Limb (tissue), 2 donors: ENCODE data around the gene NSRP1.
"Not testable (repeated sequence)": the region's sequence is repeated elsewhere in the genome, so short reads cannot be mapped to it uniquely, and the experiment has no call there.

Source experiments
- DNase-seq, 2 donors: peaks; one replicate each; pipeline ENCODE4 v3.0.0-alpha.2; 2016; ENCODE audit errors: extremely low spot score in 2 of 2

The NSRP1 gene

DNA sequence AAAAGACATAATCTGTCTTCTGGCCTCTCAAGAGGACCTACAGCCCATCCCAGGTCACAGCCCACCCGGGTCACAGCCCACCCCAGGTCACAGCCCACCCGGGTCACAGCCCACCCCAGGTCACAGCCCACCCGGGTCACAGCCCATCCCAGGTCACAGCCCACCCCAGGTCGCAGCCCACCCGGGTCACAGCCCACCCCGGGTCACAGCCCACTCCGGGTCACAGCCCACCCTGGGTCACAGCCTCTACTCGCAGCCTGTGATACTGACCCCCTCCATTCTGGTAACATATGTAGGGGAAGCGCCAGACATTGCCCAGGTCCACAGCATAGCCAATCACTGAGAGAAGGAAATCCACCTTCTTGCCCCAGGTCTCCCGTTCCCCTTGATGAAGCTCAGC lies 104.7 kb downstream of the NSRP1 start:
- no peak for DNase-seq

DNA sequence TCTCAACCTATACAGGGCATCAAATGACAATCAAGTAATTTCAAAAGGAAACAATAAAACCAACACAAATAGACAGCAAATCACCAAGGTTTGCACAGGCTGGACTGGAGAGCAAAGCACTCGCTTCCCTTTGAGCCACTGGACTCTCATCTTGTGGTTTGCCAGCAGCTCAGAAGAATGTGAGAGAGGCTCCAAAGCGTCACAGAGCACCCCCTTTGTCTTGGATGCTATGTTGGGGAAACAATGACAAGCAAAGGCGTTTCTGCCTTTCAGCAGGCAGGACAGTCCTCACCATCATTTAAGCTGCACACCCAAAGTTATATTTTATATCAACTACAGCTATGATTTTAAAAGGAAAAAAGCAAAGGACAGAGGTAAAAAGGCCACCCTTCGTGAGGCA lies 105.6 kb downstream of the NSRP1 start:
- no peak for DNase-seq

DNA sequence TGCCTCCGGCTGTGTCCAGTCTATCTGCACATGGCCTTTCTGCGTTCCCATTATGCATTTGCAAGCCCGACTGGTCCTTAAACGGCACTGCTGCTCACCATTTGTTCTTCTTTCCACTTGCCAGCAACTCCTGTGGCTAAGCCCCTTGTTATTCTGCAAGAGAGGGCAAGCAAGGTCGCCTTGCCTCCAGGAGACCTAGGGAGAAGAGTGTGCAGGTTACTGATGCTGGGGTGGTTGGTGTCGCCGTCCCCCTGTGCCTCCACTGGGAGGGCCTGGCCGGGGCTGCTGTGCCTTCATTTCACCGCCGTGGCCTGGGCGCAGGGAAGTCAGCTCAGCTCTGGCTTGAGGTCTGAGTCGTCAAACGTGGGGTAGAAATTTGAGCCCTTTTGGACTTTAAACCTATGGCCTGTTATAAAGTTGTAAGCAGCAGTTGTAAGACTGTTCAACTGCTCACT lies 106.1 kb downstream of the NSRP1 start:
- DNase-seq = no peak

DNA sequence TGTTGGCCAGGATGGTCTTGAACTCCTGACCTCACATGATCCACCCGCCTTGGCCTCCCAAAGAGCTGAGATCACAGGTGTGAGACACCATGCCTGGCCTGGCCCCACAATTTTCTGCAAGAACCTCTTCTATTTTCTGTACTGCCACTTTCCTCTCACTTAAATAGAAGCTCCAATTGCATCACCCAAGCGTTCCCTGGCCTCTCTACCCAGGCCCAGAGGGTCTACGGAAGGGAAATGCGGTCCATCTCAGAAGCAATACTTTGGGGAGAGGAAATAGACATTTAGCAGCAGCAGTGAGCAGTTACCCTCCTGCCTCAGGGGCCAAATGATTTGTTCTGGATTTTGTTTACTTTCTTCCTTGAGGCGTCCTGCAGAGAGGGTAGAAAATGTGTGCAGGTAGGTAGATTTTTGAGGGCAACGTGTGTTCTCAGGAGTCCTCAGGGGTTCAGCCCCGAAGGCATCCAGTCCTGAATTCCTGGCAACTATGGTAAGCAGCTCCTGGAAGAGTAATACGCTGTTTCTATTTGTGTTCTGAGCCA lies 107.9 kb downstream of the NSRP1 start:
- DNase-seq = no peak

DNA sequence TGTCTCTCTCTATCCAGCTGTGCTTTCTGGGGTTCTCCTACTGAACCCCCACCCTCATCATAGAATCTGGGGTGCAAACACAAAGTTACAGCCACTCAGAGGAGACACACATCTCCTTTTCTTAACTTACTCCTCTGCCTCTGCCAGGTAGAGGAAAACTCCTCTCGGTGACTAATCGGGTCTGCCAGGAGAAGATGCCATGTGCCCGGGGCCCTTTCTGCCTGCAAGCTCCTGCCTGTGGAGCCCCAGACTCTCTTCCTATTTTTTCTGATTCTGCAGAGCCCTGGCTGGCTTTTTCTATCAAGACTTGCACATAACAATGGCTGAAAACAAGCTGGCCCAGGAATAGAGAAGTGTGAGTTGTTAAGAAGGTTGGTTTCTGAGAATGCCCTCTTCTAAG lies 108.5 kb downstream of the NSRP1 start:
- DNase-seq = no peak

DNA sequence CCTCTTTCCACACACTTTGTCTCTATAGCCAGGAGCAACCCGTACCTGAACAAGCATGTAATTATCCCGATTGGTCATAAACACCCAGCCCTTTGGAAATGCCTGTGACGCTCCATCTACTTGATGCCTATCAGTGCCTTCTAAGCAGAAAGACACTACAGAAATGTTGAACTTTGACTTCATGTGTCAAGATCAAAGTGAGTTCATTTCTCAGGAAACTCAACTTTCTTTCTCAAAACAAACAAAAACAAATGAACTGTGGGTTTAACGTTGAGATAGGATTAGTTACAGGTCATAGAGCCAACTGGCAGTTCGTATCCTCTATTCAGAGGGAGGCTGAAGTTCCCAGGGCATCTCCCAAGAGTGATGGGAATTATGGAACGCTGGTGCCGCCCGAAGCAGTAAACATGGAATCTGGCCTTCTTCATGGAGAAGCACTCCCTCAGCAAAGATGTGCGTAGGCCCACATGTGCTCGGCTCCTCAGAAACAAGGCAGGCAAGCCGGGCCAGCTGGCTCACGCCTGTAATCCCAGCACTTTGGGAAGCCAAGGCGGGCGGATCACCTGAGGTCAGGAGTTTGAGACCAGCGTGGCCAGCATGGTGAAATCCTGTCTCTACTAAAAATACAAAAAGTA lies 109.4 kb downstream of the NSRP1 start:
- DNase-seq = no peak

DNA sequence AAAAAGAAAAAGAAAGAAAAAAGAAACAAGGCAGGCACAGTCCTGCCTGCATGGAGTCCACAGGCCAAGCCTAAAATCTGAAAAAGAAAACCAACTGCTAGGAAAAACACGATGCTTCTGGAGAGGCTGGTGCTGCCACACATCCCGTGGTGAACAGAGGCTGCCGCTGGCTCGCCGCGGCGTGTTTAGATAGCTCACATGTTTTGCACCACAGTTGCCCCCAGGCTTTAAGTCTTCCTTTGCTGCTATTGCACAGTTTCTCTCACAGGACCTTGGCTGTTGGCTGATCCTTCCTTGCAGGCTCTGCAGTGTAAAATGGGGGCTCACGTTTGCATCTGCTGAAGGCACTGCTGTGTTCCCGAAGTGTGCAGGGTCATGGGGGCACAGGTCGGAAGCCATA lies 110.3 kb downstream of the NSRP1 start:
- no peak for DNase-seq

DNA sequence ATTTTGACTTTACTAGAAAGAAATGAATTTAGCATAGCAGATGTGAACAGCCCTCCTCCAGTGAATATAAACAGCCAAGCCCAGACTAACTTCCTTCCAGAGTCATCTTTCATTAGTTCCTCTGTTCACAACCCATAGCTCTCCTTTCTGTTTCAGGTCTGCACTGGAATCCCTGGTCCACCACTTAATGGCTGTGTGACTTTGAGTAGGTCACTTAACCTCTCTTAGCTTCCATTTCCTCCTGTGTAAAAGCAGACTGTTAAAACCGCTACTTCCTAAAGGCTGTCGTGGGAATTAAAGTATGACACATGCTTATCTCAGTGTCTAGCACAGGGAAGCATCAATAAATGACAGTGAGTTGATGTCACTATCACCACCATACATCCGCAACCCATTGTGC lies 111.4 kb downstream of the NSRP1 start:
- DNase-seq = no peak

DNA sequence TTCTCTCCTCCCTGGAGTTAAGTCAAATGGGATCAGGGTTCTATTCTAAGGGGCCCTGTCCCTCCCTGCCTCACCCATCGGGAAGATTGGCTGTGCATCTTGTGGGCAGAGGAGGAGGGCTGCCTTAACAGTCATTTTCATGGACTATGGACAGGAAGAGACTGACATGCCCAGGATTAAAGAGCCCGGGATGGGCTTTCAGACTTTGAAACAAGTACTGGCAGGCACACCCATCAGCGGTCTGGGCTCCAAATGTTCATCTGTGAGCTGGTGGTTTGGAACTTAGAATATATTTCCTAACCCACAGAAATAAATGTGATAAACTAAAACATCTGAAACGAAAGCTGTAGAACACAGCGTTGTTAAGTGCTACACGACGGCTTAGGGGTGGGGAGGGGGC lies 112.4 kb downstream of the NSRP1 start:
- DNase-seq = no peak

DNA sequence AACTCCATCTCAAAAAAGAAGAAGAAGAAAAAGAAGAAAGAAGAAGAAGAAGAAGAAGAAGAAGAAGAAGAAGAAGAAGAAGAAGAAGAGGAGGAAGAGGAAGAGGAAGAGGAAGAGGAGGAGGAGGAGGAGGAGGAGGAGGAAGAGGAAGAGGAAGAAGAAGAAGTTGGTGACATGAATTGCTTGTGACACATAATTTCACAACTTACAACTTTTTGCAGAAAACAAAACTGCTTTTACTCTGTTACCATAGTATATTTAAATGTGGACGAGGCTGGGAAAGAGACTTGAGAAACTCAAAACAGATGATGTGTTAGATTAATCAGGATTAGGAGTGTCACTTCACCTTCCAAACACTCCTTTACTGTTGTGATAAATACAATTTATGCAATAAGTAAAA lies 113.4 kb downstream of the NSRP1 start:
- not testable (repeated sequence) for DNase-seq

DNA sequence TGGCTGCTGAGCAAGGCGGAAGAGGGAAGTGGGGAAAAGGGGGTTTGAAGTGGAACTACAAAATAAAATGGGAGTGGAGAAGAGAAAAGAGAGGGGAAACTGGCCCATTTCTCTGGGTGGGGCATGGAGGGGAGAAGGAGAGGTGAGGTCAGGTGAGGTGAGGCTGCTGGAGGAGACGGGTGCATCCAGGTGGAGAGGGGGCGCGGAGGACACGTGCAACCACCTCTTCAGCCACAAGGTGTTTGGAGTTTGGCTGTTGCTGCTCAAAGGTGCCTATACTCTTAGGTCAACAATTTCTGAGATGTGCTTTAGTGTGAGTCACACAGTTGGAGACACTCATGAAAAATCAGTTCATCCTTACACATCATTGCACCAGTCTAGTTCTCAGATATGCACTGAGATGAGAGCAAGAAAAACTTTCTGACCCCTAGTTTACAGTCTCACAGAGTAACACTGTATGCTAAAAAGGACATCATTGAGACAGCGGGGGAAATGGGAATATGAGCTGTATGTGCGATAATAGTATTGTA lies 114.0 kb downstream of the NSRP1 start:
- DNase-seq = no peak

DNA sequence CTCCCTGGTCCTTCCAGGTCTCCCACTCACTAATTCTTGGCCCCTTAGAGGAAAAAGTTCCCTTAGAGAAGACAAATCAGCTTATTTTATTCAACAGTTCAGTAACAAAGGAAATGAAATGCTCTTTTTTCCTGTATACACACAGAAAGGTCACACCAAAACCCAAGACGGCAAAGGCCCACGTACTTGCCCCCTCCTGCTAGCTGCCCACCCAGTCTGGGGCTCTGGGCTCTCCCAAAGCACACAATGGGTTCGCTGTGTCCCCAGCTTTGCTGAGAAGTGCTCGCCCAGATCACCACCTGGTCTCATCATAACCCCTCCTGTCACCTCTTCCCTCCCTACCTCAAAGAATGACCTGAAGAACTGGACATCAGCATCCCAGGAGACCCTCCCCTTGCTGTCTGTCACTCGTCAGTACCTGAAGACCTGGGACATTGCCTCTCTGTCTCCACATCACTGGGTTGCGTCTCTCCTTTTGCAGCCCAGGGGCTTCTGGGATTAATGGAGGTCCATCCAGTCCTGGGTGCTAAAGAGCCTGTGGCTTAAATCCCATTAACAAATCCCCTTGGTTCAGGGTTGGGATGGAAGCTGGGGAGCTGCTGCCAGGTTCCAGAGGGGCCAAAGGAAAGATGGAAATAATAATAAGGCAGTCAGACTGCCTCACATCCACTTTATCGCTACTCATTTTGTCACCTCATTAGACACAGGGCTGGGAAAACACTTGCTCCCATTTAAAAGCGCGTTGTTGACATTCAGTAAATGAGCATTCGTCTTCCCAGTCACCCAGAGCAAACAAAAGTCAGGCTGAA lies 115.6 kb downstream of the NSRP1 start:
- no peak for DNase-seq

DNA sequence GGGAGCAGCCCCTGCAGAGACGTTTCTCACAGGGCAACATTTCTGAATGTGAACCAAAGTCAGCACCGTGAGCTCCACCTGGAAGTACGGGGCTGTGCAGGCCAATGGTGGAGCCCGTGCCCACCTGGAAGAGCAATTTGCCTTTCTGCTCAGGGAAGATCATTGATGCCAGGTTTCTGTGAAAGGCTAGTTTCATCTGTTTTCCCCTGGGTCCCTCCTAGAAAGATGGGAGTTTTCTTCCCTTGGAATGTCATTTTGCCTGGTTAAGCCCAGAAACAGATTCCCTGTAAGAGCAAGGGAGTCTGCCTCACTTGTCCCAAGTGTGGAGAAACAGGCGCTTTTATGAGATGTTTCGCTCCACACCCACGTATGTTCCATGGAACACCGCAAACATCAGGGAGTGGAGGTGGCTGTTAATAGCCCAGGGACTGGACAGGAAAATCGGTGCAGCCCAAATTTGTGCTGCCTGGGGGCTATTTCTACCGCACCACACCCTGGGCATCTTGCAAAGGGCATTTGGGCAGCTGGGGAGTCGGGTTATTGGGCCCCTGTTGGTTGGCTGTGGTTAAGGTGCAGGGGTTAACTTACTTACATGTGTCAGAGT lies 116.3 kb downstream of the NSRP1 start:
- no peak for DNase-seq

DNA sequence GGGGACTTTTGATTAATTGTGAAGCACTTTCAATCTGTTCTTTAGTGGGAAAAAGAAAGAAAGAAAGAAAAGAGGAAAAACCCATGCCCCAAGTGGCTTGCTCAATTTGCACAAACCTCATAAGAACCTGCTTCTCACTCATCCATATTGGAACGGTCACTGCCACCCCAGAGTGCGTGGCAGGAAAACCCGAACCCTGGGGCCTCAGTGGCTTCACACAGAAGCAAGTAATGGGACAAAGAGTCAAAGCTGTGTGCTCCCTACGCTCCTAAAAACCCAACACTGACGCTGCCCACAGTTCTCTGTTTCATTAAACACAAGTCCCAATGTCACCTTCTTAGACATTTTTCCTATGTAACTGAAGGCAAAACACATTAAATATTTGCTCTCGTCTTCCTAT lies 117.7 kb downstream of the NSRP1 start:
- DNase-seq = no peak

DNA sequence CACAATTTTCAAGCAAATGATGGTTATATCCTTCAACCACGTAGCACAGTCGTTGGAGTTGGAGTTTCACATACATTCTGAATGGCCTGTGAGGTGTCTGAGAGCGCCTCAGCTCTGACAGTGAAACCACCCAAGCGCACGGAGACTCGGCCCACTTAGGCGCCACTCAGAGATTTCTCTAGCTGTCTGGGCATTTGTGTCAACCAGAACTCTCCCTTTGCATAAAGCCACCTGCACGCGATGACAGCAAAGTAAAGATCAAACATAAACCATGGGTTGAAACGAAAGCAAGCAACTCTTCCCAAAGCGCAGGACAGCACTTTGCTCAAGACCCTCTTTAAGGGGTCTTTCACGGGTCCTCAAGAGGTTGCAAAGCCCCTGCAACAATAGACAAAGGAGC lies 118.3 kb downstream of the NSRP1 start:
- DNase-seq = no peak

DNA sequence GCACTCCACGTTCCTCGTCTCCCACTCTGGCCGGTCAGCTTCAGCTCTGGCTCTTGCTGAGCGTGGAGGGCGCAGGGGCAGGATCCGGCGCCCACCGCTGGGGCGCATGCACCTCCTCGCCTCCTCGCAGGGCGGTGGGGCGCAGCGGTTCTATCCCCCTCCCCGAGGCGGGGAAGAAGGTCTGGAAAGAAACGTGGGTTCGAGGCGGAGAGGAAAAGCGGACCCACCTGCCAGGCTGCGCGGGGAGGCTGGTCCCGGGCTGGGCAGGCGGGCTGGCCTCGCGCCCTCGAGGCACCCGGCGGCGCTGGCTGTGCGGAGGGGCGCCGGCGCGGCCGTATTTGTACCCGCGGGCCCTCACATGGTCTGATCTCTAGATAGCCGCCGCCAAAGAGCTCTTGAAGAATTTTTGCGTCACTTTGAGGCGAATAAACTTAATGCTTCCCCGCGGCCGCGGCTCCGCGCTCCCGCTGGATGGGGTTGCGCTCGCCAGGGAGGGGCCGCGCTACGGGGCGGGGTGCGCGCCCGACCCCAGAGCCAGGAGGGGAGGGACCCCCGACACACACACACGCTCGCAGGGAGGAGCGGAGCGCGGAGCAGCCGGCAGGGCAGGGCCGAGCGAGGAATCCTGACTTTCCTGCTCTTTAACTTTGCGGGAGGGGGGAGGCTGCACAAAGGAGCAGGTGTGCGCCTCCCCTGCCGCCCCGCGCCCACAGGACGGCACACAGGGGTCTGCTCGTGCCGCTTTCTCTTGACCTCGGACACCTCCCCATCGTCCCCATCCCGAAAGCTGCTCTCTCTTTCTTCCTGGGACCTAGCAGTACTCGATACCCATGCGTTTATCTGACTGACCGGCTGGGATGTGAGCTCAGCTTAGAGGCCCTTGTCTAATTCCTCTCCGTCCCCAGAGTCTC lies 119.0 kb downstream of the NSRP1 start, which contains the start of gene SLC6A4:
Gene SLC6A4, minus strand, starts transcription at position 312 of the 911 bp plus-strand sequence. CDS start 13,739 bp downstream, outside the sequence.
- DNase-seq = peak in 1 of 2 donors; percentile 44
